Fibroblast of lung (primary cell): ENCODE data around the gene TYRO3.

Experiments
- EZH2 ChIP-seq: IDR thresholded peaks from 2 replicates; pipeline ENCODE4 v1.5.1; 2012; ENCODE audit warnings: low read length, control low read depth, mild to moderate bottlenecking; ENCODE audit errors: missing control alignments
- TF ChIP-seq, protein P1 (sequence below), 2 donors: IDR thresholded peaks in 1 of 2; conservative IDR thresholded peaks in 1 of 2; 1 replicate in 1 of 2; 2 replicates in 1 of 2; pipeline ENCODE4 v1.5.1; 2011 to 2012; ENCODE audit warnings: low read length in 2 of 2, control low read depth in 1 of 2, inconsistent platforms in 1 of 2, low read depth in 1 of 2, mild to moderate bottlenecking in 1 of 2

DNA sequence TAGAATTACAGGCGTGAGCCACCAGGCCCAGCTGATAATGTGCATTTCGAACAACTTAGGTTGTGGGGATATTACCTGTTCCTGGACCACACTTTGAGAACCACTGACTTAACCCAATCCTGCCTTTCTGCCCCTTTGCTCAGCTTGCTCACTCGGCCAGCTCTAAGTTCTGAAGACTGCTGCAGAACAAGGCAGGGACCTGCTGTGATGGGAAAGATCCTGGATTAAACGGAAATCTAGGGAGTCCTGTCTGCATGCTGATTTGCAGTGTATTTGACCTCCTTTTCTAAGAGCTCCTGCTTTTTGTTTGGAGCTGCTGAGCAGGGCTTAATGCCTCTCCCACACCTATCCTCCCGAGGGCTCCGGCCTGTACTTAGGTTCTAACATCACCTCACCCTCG, 48.3 kb upstream of the TYRO3 start:
- TF ChIP-seq, protein P1, sequence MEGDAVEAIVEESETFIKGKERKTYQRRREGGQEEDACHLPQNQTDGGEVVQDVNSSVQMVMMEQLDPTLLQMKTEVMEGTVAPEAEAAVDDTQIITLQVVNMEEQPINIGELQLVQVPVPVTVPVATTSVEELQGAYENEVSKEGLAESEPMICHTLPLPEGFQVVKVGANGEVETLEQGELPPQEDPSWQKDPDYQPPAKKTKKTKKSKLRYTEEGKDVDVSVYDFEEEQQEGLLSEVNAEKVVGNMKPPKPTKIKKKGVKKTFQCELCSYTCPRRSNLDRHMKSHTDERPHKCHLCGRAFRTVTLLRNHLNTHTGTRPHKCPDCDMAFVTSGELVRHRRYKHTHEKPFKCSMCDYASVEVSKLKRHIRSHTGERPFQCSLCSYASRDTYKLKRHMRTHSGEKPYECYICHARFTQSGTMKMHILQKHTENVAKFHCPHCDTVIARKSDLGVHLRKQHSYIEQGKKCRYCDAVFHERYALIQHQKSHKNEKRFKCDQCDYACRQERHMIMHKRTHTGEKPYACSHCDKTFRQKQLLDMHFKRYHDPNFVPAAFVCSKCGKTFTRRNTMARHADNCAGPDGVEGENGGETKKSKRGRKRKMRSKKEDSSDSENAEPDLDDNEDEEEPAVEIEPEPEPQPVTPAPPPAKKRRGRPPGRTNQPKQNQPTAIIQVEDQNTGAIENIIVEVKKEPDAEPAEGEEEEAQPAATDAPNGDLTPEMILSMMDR (conservative IDR thresholded peaks at IDR 0.05 in 1 of 2, IDR thresholded peaks at IDR 0.05 in 1 of 2; ENCODE audit: low read depth in 1 of 2, low read length in 2 of 2) = no peak
- TF ChIP-seq EZH2 = no peak
